Endothelial cell of umbilical vein (primary cell): ENCODE results near the gene ACOT7.

Experiments used
- CTCF ChIP-seq, 2 donors: IDR thresholded peaks; 1 replicate in 1 of 2; 2 replicates in 1 of 2; pipeline ENCODE4 v1.5.1; 2011; ENCODE audit warnings: low read length in 2 of 2, mild to moderate bottlenecking in 2 of 2, moderate library complexity in 2 of 2, control low read depth in 1 of 2, inconsistent platforms in 1 of 2, low read depth in 1 of 2; ENCODE audit not compliant: insufficient read depth in 1 of 2; ENCODE audit errors: extremely low read depth in 1 of 2
- FOS ChIP-seq: IDR thresholded peaks from 2 replicates; pipeline ENCODE4 v1.6.1; 2011; ENCODE audit warnings: mild to moderate bottlenecking, low read length, moderate library complexity, borderline replicate concordance; ENCODE audit not compliant: insufficient read depth
- GATA2 ChIP-seq: IDR thresholded peaks from 2 replicates; pipeline ENCODE4 v1.7.0; 2011; ENCODE audit warnings: low read depth, mild to moderate bottlenecking, moderate library complexity, mixed read lengths, low read length; ENCODE audit not compliant: insufficient read length, insufficient read depth
- POLR2A ChIP-seq: IDR thresholded peaks from 2 replicates; pipeline ENCODE4 v1.6.1; 2012; ENCODE audit warnings: low read depth, mild to moderate bottlenecking, control low read depth, low read length

GRCh38 chr1:6244401-6245049, 149.0 kb downstream of the ACOT7 start:
- TF ChIP-seq CTCF (IDR thresholded peaks at IDR 0.05; ENCODE audit: extremely low read depth in 1 of 2, insufficient read depth in 1 of 2, low read depth in 1 of 2, low read length in 2 of 2) (no peak), POLR2A (no peak), GATA2 (no peak), FOS (no peak)
